Neural cell (in vitro differentiated cells): ENCODE results near the gene TMEM61.

ENCODE experiments used
- CTCF ChIP-seq: fragments of 450-650 bp; IDR thresholded peaks from 2 replicates; pipeline ENCODE4 v1.5.1; 2014; ENCODE audit warnings: antibody characterized with exemption, mild to moderate bottlenecking, moderate library complexity; ENCODE audit not compliant: poor library complexity, severe bottlenecking
- RAD21 ChIP-seq: fragments of 450-650 bp; conservative IDR thresholded peaks from 2 replicates; pipeline ENCODE4 v1.6.1; 2014; ENCODE audit warnings: antibody characterized with exemption, mild to moderate bottlenecking, moderate library complexity

- TF ChIP-seq CTCF (no peak), RAD21 (no peak)
Observed at GRCh38 chr1:54986533-54986932, 6.1 kb downstream of the TMEM61 start.
